OCI-LY1 (cell line): Measurements from ENCODE around the gene RNF19B.

Experiments used
- H2AFZ ChIP-seq: fragments of 200-600 bp; sonication (generic), shearing (Covaris generic); 2 replicates; pipeline ENCODE4 v1.6.0; 2014; ENCODE audit warnings: antibody characterized with exemption, mild to moderate bottlenecking, low read length
- H3F3A ChIP-seq: fragments of 200-600 bp; sonication (generic), shearing (Covaris generic); 2 replicates; pipeline ENCODE4 v1.6.0; 2014; ENCODE audit warnings: mild to moderate bottlenecking, antibody characterized with exemption, low read length, moderate library complexity; ENCODE audit not compliant: insufficient read depth
- H3K27ac ChIP-seq: fragments of 200-600 bp; sonication (generic); 2 replicates; pipeline ENCODE4 v1.5.1; 2014; ENCODE audit warnings: low read length, mixed run types, mild to moderate bottlenecking, low read depth; ENCODE audit not compliant: poor library complexity, severe bottlenecking
- H3K27me3 ChIP-seq: fragments of 200-600 bp; sonication (generic); 2 replicates; pipeline ENCODE4 v1.6.0; 2014; ENCODE audit warnings: antibody characterized with exemption, mild to moderate bottlenecking, low read length, moderate library complexity; ENCODE audit not compliant: insufficient read depth
- H3K36me3 ChIP-seq: fragments of 200-600 bp; sonication (generic); 2 replicates; pipeline ENCODE4 v1.6.1; 2014; ENCODE audit warnings: mild to moderate bottlenecking, antibody characterized with exemption, low read length, moderate library complexity, mixed read lengths; ENCODE audit not compliant: insufficient read depth
- H3K4me1 ChIP-seq: fragments of 200-600 bp; sonication (generic); 2 replicates; pipeline ENCODE4 v1.5.1; 2014; ENCODE audit warnings: mild to moderate bottlenecking, low read length, moderate library complexity; ENCODE audit not compliant: insufficient read depth, severe bottlenecking
- H3K4me2 ChIP-seq: fragments of 200-600 bp; sonication (generic), shearing (Covaris generic); 2 replicates; pipeline ENCODE4 v1.6.1; 2014; ENCODE audit warnings: low read length
- H3K4me3 ChIP-seq: fragments of 200-600 bp; sonication (generic); 2 replicates; pipeline ENCODE4 v1.5.1; 2014; ENCODE audit warnings: low read length, low read depth, mild to moderate bottlenecking, mixed read lengths; ENCODE audit not compliant: poor library complexity, severe bottlenecking
- H3K79me2 ChIP-seq: fragments of 200-600 bp; shearing (Covaris generic); 2 replicates; pipeline ENCODE4 v1.6.1; 2016; ENCODE audit warnings: mixed run types, low read length, mixed read lengths; ENCODE audit not compliant: insufficient read depth
- H3K9ac ChIP-seq: fragments of 200-600 bp; sonication (generic), shearing (Covaris generic); 2 replicates; pipeline ENCODE4 v1.6.1; 2014; ENCODE audit warnings: mild to moderate bottlenecking, low read length, mixed read lengths
- H3K9me2 ChIP-seq: fragments of 200-600 bp; sonication (generic), shearing (Covaris generic); 2 replicates; pipeline ENCODE4 v1.6.1; 2014; ENCODE audit warnings: low read depth, mild to moderate bottlenecking, low read length, mixed read lengths
- H3K9me3 ChIP-seq: fragments of 200-600 bp; shearing (Covaris generic); 2 replicates; pipeline ENCODE4 v1.6.1; 2014; ENCODE audit warnings: low read length, mixed read lengths
- H4K20me1 ChIP-seq: fragments of 200-600 bp; sonication (generic), shearing (Covaris generic); 2 replicates; pipeline ENCODE4 v1.6.0; 2016; ENCODE audit warnings: mild to moderate bottlenecking, low read length; ENCODE audit not compliant: insufficient read depth
- CTCF ChIP-seq: fragments of 200-600 bp; sonication (generic), shearing (Covaris generic); IDR thresholded peaks from 2 replicates; pipeline ENCODE4 v1.5.1; 2017; ENCODE audit warnings: mild to moderate bottlenecking, antibody characterized with exemption, low read length, moderate library complexity, mixed read lengths
- EZH2 ChIP-seq: fragments of 200-600 bp; sonication (generic), shearing (Covaris generic); IDR thresholded peaks from 2 replicates; pipeline ENCODE4 v1.8.0; 2017; ENCODE audit warnings: borderline replicate concordance, mixed run types, mild to moderate bottlenecking, antibody characterized with exemption, low read length, moderate library complexity, mixed read lengths

The RNF19B gene

GRCh38 chr1:32967888-32968568 lies 3.4 kb upstream of the RNF19B start:
- Histone ChIP-seq H3F3A (no peaks in the 10 kb centered on the region), H3K4me1 (peaks cover 9% of the 10 kb centered on the region), H3K36me3 (no peaks in the 10 kb centered on the region), H3K27ac (no peak overlapping the region), H3K9me3 (no peaks in the 10 kb centered on the region), H3K27me3 (0 out of 2 replicates have a peak, but pooled peaks cover 5% of the 10 kb centered on the region), H2AFZ (no peak overlapping the region), H3K79me2 (0 out of 2 replicates have a peak, but pooled peaks cover 2% of the 10 kb centered on the region), H4K20me1 (no peaks in the 10 kb centered on the region), H3K9ac (no peak overlapping the region), H3K4me2 (no peak overlapping the region), H3K4me3 (no peak overlapping the region), H3K9me2 (no peaks in the 10 kb centered on the region)
- no peak for TF ChIP-seq CTCF
- TF ChIP-seq EZH2: no peak

GRCh38 chr1:32966900-32967299 lies 2.3 kb upstream of the RNF19B start:
- no peak overlapping the region for H3K4me2 ChIP-seq
- TF ChIP-seq EZH2: no peak
- no peak for TF ChIP-seq CTCF
- H3K79me2 ChIP-seq: peaks cover 6% of the 10 kb centered on the region; the same call in 1 of the 2 replicates
- no peak overlapping the region for H3K9ac ChIP-seq
- H2AFZ ChIP-seq: no peak overlapping the region
- H3K36me3 ChIP-seq: no peaks in the 10 kb centered on the region
- H3K27ac ChIP-seq: no peak overlapping the region
- 0 out of 2 replicates have a peak, but pooled peaks cover 5% of the 10 kb centered on the region for H3K27me3 ChIP-seq
- no peaks in the 10 kb centered on the region for H3F3A ChIP-seq
- H3K4me1 ChIP-seq: peaks cover 21% of the 10 kb centered on the region
- H3K9me3 ChIP-seq: no peaks in the 10 kb centered on the region
- H3K4me3 ChIP-seq: no peak overlapping the region
- no peaks in the 10 kb centered on the region for H3K9me2 ChIP-seq
- no peaks in the 10 kb centered on the region for H4K20me1 ChIP-seq

DNA sequence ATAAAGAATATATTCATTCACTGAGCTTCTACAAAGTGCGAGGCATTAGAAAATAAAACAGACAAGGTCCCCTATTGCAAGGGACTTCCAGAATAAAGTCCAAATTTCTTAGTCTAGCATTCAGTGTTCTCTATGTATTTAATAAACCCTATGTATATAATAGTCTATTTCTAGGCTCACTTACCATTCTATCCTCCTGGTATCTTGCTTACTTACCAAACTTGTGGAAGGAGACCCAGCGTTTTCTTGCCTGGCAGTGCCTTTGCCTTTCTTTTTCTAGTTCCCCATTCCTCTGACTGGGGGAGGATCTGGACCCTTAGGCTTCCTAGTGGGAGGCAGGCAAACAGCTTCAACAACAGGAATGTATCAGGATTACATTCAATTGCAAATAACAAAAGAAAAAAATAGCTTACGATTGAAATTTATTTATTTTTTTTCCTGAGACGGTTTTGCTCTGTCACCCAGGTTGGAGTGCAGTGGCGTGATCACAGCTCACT lies 690 bp upstream of the RNF19B start:
- no peak overlapping the region for H3K27ac ChIP-seq
- no peaks in the 10 kb centered on the region for H3F3A ChIP-seq
- peak overlapping the region; percentile 56; the same call in 1 of the 2 replicates for H2AFZ ChIP-seq
- H3K4me2 ChIP-seq: peak overlapping the region; percentile 87
- no peaks in the 10 kb centered on the region for H3K9me2 ChIP-seq
- peak overlapping the region; percentile 90 for H3K4me3 ChIP-seq
- 0 out of 2 replicates have a peak, but pooled peaks cover 5% of the 10 kb centered on the region for H3K27me3 ChIP-seq
- H3K79me2 ChIP-seq: peaks cover 11% of the 10 kb centered on the region; the same call in 1 of the 2 replicates
- no peaks in the 10 kb centered on the region for H3K36me3 ChIP-seq
- TF ChIP-seq CTCF (no peak), EZH2 (no peak)
- H3K4me1 ChIP-seq: peaks cover 36% of the 10 kb centered on the region
- H3K9me3 ChIP-seq: no peaks in the 10 kb centered on the region
- peak overlapping the region; percentile 35; the same call in 1 of the 2 replicates for H3K9ac ChIP-seq
- no peaks in the 10 kb centered on the region for H4K20me1 ChIP-seq
